OCI-LY1 (cell line): ENCODE data around the gene ATG9B.

Experiments used
- EZH2 ChIP-seq: fragments of 200-600 bp; sonication (generic), shearing (Covaris generic); IDR thresholded peaks from 2 replicates; pipeline ENCODE4 v1.8.0; 2017; ENCODE audit warnings: borderline replicate concordance, mixed run types, mild to moderate bottlenecking, antibody characterized with exemption, low read length, moderate library complexity, mixed read lengths
- TF ChIP-seq, protein P1 (sequence below): fragments of 200-600 bp; sonication (generic), shearing (Covaris generic); IDR thresholded peaks from 2 replicates; pipeline ENCODE4 v1.5.1; 2017; ENCODE audit warnings: mild to moderate bottlenecking, antibody characterized with exemption, low read length, moderate library complexity, mixed read lengths

DNA sequence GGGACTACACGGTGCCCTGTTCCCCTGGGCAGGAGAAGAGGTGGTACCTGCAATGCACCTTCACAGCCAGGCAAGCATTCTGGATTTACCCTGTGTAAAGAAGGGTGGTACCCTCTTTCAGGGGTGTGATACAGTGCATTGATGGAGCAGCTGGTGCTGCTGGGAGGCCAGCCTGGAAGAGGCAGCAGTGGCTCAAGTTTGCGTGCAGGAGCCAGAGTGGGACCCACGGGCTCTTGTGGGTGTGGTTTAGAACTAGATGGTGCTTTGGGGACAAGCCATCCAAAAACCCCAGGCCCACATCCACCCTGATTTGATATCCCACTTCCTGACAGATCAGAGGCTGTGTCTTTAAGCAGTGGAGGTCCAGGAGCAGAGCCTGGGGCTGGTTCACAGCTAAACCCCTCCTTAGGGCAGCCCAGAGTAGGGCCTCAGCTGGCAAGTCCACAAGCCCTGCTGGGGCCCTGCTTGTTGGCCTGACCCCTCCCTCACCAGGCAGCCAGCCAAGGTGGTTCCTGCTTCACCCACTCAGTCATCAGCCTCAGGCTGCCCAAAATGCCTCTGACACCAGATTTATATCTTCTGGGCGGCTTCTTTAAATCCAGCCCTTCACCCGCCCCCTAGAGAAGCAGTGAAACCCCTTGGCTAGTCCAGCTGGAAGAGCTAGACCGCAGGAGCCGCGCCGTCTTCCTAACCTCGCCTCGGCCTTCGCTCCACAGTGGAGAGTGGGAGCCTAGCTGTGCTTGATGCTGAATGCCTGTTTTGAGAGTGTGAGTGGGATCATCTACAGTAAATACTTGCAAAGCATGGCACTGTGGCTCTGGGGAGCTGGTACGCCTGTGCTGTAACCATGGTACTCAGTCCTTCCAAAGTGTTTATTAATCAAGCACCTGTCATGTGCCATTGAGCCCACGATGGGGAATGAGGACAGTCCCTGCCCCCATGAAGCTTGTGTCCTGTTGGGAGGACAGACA is 22.6 kb upstream of the ATG9B start:
- TF ChIP-seq, protein P1, sequence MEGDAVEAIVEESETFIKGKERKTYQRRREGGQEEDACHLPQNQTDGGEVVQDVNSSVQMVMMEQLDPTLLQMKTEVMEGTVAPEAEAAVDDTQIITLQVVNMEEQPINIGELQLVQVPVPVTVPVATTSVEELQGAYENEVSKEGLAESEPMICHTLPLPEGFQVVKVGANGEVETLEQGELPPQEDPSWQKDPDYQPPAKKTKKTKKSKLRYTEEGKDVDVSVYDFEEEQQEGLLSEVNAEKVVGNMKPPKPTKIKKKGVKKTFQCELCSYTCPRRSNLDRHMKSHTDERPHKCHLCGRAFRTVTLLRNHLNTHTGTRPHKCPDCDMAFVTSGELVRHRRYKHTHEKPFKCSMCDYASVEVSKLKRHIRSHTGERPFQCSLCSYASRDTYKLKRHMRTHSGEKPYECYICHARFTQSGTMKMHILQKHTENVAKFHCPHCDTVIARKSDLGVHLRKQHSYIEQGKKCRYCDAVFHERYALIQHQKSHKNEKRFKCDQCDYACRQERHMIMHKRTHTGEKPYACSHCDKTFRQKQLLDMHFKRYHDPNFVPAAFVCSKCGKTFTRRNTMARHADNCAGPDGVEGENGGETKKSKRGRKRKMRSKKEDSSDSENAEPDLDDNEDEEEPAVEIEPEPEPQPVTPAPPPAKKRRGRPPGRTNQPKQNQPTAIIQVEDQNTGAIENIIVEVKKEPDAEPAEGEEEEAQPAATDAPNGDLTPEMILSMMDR: no peak
- no peak for TF ChIP-seq EZH2
